ENCODE results near the gene MAD1L1.
"Not testable (repeated sequence)": the region's sequence is repeated elsewhere in the genome, so short reads cannot be mapped to it uniquely, and the experiment has no call there.

MAD1L1 gene

DNA sequence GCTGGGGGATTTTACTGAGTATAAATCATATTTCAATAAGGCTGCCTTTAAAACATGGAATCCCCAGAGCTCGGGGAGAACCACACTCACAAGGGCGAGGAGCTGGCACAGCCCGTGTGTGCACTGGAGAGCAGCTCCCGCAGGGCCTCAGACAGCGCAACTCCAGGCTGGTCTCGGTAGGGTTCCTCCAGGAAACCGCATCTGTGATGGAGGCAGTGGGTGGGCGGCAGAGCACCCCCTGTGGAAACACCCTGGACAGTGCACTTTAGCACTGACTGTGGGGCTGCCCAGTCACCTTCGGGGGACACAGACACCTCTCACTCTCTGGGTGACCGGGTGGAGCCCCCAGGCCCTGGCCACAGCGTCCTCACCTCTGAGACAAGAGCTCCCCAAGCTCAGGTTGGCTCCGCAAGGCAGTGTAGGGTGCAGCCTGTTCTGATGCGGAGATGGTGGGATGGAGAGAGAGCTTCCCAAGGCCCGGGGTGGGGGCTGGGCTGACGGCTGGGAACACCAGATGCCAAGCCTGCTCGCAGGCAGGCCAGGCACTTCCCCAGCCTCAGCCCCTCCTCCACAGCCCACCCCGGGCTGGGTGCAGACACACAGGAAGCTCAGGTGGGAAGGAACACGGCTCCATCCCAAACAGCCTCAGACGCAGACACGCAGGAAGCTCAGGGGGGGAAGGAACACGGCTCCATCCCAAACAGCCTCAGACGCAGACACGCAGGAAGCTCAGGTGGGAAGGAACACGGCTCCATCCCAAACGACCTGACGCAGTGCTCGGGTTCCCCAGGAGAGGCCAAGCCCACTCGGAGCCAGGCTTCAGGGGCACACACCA is 224.4 kb downstream of the MAD1L1 start:
- in situ Hi-C loops (cut with MboI; ENCODE audit: low sequenced_read_pairs) = no loop called here

DNA sequence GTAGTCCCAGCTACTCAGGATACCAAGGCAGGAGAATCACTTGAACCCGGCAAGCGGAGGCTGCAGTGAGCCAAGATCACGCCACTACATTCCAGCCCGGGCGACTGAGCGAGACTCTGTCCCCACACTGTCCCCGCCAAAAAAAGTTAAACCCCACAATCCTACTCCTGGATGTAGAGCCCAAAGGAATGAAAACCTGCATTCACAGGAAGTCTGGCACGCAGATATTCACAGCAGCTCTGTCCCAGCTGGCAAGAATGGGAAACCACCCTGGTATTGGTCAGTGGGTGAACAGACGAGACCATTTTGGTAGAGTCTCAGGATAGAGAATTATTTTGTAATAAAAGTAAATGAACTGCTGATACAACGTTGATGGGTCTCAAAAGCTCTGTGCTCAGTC is 225.2 kb downstream of the MAD1L1 start:
- in situ Hi-C loops (cut with MboI; ENCODE audit: low sequenced_read_pairs) = no loop called here

DNA sequence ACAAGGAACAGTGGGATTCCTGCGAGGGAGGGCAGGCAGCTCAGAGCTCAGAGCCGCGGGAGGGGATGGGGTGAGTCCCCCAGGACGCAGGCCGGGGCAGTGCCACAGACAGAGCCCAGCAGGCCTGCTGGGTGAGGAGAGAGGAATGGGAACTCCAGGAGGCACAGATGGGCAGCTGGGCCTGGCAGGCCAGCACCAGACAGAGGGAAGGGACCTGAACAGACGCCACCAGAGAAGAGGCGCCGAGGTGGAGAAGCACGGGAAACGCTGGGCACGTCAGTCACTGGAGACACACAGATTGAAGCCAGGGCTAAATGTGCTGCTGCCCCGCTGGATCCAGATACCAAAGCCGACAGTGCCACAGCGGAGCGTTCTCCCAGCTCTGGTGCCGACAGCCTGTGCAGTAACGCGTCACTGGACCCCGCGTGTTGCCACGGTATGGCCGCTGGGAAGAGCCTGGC is 225.8 kb downstream of the MAD1L1 start:
- in situ Hi-C loops (cut with MboI; ENCODE audit: low sequenced_read_pairs) = no loop called here

- in situ Hi-C loops (cut with MboI; ENCODE audit: low sequenced_read_pairs) = no loop called here
These were observed 226.4 kb downstream of the MAD1L1 start for GRCh38 chr7:2006231-2006771.

GRCh38 chr7:2005786-2006185 is 227.0 kb downstream of the MAD1L1 start:
- in situ Hi-C loops (cut with MboI; ENCODE audit: low sequenced_read_pairs) = no loop called here

- in situ Hi-C loops (cut with MboI; ENCODE audit: low sequenced_read_pairs) = no loop called here
These were observed 227.7 kb downstream of the MAD1L1 start for GRCh38 chr7:2004841-2005725.

- in situ Hi-C loops (cut with MboI; ENCODE audit: low sequenced_read_pairs) = no loop called here
These were observed 228.6 kb downstream of the MAD1L1 start for GRCh38 chr7:2003931-2004812.

GRCh38 chr7:2003451-2003930 is 229.3 kb downstream of the MAD1L1 start:
- in situ Hi-C loops (cut with MboI; ENCODE audit: low sequenced_read_pairs) = no loop called here

GRCh38 chr7:2002561-2003450 is 229.9 kb downstream of the MAD1L1 start:
- in situ Hi-C loops (cut with MboI; ENCODE audit: low sequenced_read_pairs) = no loop called here

DNA sequence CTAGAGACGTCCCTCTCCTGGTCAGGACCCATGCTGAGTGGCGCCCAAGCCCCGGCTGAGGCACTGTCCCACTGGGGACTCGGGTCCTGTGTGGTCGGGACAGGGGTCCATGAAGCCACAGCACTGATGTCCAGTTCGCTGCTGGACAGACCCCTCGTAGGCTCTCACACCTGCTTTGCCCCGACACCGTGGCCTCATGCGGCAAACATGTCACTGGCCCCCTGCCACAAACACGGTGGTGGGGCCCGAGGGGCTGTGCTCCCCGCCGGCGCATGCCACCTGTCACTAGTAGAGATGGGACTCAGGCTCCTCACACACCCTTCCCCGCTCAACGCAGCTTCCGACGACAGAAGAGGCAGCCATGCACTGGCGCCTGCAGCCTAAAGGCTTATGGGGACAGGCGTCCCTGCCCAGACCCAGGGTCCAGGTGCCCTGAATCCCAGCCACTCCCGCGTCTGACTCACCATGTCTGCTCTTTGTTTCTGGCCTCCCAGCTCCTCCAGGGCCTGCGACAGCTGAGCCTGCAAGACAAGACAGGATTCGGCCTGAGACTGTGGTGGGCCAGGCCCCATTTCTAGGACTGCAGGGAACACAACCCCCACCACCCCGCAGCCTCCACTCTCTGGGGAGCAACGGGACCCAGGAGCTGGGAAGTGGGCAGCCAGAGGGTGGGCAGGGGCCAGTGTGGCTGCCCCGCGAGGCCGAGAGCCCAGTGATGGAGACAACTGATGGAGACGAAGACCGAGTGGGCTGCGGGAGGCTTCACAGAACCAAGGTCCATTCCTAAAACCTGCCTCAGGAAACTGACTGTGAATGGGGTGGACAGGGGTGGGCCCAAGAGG is 230.9 kb downstream of the MAD1L1 start:
- in situ Hi-C loops (cut with MboI; ENCODE audit: low sequenced_read_pairs) = no loop called here

DNA sequence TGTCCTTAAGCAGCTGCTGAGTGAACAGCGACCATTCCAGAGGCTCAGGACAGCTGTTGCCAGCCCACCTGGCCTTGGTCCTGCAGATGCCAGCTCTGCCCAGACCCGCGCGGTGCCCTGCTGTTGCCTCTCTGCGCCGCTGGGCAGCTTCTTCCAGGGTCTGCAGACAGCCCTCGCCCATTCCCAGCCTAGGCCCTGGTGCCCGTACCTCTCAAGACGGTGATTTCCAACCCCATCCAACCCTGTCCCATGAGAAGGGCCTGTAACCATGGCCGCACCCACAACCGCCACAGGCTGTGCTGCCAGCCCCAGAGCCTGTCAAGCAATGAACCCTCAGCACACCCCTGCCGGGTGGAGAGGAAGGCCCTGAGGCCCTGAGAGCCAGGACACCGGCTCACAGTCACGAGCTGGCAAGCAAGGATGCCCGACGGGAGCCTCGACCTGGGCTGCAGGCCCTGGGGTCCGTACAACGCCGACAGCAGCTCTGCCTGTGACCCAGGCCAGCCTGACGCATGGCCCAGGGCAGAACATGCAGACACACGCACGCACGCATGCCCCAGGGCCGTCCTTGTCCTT is 231.9 kb downstream of the MAD1L1 start:
- in situ Hi-C loops (cut with MboI; ENCODE audit: low sequenced_read_pairs) = no loop called here

DNA sequence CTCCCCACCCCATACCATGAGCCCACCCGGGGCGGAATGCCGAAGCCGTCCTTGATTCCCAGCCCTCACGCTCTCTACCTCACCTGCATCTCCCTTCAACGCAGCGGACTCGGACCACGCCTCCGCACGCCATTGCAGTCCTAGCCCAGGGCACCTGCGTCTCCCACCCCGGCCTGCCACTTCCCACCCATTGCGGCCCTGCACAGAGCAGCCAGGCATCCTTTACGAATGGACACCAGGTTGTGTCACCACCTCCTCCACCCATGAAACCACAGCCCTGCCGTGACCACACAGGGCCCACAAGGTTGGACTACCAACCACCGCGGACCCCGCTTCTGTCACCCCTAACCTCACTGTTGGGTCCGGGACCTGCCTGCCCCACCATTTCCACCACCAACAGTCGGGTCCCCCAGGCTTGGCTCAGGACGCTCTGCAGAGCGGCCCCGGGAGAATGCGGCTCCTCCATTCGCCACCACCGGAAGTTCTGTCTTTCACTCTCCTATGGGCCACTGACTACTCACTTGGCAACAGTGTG is 232.5 kb downstream of the MAD1L1 start:
- in situ Hi-C loops (cut with MboI; ENCODE audit: low sequenced_read_pairs) = no loop called here

GRCh38 chr7:1999278-1999984 is 233.3 kb downstream of the MAD1L1 start:
- in situ Hi-C loops (cut with MboI; ENCODE audit: low sequenced_read_pairs) = no loop called here

DNA sequence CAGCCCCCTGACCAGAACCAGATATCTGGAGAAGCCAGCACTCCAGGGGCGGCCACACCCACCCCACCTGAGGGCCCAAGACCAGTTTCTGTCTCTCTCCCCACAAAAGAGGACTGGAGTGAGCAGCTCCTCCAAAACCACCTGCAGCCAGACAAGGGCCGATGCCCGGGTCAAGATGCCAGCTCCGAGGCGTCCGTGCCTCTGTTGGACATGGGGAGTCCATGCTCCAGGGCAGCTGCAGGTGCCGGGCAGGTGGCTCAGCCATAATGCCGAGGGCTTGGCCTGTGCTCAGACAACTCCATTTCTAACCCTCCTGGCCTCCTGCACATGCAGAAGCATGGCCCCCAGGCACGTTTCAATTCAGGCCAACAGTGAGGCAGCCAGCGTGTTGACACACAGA is 234.6 kb downstream of the MAD1L1 start:
- in situ Hi-C loops (cut with MboI; ENCODE audit: low sequenced_read_pairs) = no loop called here

DNA sequence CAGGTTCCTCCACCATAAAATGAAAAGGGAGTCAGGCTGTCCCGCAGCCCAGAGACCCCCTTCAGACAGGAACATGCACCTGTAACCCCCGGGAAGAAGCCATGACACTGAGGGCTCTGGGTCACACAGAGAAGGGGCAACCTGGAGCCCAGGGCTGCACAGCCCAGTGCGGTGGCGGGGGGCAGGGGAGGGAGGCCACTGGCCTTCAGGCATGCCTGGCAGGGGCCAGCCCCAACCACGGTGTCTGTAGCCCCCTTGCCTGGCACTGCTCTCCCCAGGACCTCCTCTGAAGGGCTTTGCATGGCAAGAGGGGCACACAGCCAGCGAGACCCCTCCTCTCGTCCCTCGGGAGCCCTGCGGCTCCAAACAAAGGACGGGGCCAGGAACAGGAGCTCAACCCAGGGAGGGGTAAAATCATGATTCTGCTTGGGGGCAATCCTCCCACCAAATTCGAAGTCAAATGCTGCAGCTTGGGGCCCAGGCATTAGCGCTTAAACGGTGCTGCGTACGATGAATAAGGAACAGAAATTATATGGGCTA is 235.1 kb downstream of the MAD1L1 start:
- in situ Hi-C loops (cut with MboI; ENCODE audit: low sequenced_read_pairs) = no loop called here

DNA sequence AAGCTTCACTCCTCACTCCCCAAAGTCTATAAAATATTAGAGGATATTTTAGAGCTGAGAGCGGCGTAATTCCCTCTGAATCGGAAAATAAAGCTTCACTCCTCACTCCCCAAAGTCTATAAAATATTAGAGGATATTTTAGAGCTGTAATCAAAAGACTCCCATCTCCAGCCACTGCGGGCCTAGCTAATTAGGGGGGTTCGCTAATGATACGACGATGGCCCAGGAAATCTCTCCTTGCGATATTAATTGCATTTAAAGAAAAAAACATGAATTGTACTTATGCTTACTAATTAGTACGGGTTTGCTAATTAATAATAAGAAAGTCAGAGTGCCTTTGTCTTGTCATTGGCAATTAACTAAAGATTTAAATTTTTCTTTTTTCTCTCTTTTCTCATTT is 235.9 kb downstream of the MAD1L1 start:
- in situ Hi-C loops (cut with MboI; ENCODE audit: low sequenced_read_pairs) = no loop called here

- in situ Hi-C loops (cut with MboI; ENCODE audit: low sequenced_read_pairs) = not testable (repeated sequence)
These were observed 236.8 kb downstream of the MAD1L1 start for GRCh38 chr7:1995911-1996420.

All from HL-60/S4 treated with retinoic acid at 250 ng/mL for 4 days and 3 days (cell line).